Brain microvascular endothelial cell (primary cell): ENCODE data around the gene DNAJB14.

ENCODE experiments used
- DNase-seq: peaks from one replicate; pipeline ENCODE4 v3.0.0-alpha.2; 2020
- H3K27ac ChIP-seq: fragments of 250-450 bp; sonication (Bioruptor Pico); 2 replicates; pipeline ENCODE4 v1.5.1; 2020; ENCODE audit warnings: mild to moderate bottlenecking, moderate library complexity
- H3K27me3 ChIP-seq: fragments of 250-450 bp; sonication (Bioruptor Pico); replicated peaks from 2 replicates; pipeline ENCODE4 v1.5.1; 2020; ENCODE audit warnings: mild to moderate bottlenecking
- H3K36me3 ChIP-seq: fragments of 250-450 bp; sonication (Bioruptor Pico); replicated peaks from 2 replicates; pipeline ENCODE4 v1.5.1; 2020; ENCODE audit warnings: mild to moderate bottlenecking
- H3K4me3 ChIP-seq: 2 replicates; pipeline ENCODE4 v1.5.1; 2011; ENCODE audit warnings: low read depth, mild to moderate bottlenecking, control low read depth, low read length, moderate library complexity
- in situ Hi-C: cut with HindIII; loops from 2 replicates; pipeline ENCODE4 v1.10.0; 2017; ENCODE audit warnings: low sequenced_read_pairs, low pct_ligation_motif_present
- TF ChIP-seq, protein P1 (sequence below): IDR thresholded peaks from 2 replicates; pipeline ENCODE4 v1.5.1; 2011; ENCODE audit warnings: low read depth, mild to moderate bottlenecking, moderate library complexity, low read length, control low read depth, inconsistent platforms; ENCODE audit errors: missing control alignments

Gene DNAJB14

DNA sequence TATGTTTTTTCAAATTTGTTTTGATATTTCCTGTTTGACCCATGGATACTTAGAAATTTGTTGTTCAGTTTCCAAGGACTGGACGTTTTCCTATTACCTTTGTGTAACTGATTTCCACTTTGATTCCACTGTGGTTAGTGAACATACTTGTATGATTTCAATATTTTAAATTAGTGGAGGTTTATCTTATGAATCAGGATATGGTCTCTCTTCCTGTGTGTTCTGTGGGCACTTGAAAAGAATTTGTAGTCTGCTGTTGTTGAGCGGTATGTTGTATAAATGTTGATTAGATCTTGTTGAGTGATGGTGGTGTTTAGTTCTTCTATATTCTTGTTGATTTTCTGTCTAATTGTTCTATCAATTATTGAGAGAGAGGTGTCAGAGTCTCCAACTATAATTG lies 31.0 kb downstream of the DNAJB14 start:
- H3K36me3 ChIP-seq, result peaks cover 7% of the 10 kb centered on the region
- TF ChIP-seq, protein P1, sequence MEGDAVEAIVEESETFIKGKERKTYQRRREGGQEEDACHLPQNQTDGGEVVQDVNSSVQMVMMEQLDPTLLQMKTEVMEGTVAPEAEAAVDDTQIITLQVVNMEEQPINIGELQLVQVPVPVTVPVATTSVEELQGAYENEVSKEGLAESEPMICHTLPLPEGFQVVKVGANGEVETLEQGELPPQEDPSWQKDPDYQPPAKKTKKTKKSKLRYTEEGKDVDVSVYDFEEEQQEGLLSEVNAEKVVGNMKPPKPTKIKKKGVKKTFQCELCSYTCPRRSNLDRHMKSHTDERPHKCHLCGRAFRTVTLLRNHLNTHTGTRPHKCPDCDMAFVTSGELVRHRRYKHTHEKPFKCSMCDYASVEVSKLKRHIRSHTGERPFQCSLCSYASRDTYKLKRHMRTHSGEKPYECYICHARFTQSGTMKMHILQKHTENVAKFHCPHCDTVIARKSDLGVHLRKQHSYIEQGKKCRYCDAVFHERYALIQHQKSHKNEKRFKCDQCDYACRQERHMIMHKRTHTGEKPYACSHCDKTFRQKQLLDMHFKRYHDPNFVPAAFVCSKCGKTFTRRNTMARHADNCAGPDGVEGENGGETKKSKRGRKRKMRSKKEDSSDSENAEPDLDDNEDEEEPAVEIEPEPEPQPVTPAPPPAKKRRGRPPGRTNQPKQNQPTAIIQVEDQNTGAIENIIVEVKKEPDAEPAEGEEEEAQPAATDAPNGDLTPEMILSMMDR, result no peak
- in situ Hi-C loops, result no loop called here
- peak overlapping the region; percentile 25 for H3K27ac ChIP-seq
- no peak overlapping the region for H3K4me3 ChIP-seq
- no peak for DNase-seq
- H3K27me3 ChIP-seq, result no peaks in the 10 kb centered on the region

DNA sequence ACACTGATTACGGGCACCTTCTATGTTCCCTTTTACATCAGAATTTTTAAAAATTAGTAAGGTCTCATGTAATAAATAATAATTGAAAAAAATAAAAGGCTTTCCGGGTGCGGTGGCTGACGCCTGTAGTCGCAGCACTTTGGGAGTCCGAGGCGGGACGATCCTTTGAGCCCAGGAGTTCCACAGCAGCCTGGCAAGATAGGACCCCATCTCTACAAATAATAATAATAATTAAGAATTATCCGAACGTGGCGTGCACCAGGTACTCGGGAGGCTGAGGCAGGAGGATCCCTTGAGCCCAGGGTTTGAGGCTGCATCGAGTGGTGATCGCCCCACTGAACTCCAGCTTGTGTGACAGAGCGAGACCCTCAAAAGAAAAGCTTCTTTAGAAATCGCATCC lies 51.4 kb downstream of the DNAJB14 start:
- peak overlapping the region; percentile 92 for H3K4me3 ChIP-seq
- in situ Hi-C loops, result no loop called here

DNA sequence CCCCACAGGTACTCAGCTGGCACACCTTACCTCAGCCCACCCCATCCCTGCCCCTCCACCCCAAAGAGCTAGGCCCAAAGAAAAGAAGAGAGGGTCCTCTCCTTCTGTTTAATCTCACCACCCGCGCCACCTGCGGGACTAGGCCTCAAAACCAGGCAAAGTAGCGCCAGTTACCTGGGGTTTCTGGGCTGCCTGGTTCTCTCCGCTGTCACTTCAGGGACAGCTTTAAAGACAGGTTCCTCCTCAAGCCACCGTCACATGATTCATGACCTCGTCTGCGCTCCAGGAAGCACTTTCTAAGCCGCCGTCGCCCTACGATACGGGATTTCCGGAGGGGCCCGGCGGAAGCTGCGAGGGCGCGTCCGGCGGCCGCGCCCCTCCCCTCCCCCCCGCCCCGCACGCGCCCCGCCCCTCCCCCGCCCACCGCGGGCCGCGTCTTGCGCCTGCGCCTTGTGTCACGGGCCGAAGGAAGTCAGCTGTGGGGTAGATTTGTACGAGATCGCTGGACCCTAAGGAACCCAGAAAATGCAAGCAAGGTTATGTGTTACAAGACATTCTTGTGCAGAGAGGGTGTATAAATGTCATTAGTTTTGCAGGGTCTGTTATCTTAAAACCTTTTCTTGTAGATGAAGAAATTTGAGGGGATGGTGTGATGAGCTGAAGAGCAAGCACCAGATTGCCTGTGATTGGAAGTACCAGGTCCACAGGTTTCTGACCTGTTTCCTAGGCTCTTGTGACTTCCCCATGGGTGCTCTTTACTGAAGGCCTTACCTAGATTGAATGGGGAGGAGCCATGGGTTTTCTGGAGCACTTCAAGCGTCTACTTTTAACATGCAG lies 52.0 kb downstream of the DNAJB14 start, which contains the start of gene LAMTOR3:
Gene LAMTOR3 (minus strand): TSS at position 267 of the 837 bp plus-strand sequence. CDS start 464 bp downstream, outside the sequence.
- TF ChIP-seq, protein P1, result no peak
- Histone ChIP-seq H3K4me3 (peak within 1 kb of the TSS; percentile 92), H3K27me3 (no peaks in the 10 kb centered on the region), H3K27ac (peak within 1 kb of the TSS; percentile 74), H3K36me3 (peaks cover 4% of the 10 kb centered on the region)
- DNase-seq, result peak; percentile 86
- in situ Hi-C loops, result no loop called here

More for the DNA sequence above, 51.4 kb downstream of the DNAJB14 start:
- Histone ChIP-seq H3K27me3 (no peaks in the 10 kb centered on the region), H3K27ac (peak overlapping the region; percentile 9), H3K36me3 (peaks cover 3% of the 10 kb centered on the region)
- DNase-seq, result no peak
- TF ChIP-seq, protein P1, result no peak

DNA sequence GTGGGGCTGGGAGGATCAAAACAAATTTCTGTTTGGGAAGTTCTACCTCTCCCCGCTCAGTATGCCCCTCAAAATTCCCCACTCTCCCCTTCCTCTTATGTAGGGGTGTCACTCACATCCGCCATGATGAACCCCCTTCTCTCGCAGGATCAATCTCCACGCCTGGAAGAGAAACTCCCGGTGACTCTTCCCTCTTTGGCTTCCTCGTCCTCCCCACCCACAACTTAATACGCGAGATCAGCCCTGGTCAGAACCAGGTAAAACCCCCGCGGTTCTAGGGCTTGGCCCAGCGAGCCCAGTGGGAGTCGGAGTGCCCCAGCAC lies 52.6 kb downstream of the DNAJB14 start:
- TF ChIP-seq, protein P1, result no peak
- no peak for DNase-seq
- Histone ChIP-seq H3K27me3 (no peaks in the 10 kb centered on the region), H3K27ac (peak overlapping the region; percentile 74), H3K4me3 (peak overlapping the region; percentile 92), H3K36me3 (peaks cover 4% of the 10 kb centered on the region)
- in situ Hi-C loops, result no loop called here

DNA sequence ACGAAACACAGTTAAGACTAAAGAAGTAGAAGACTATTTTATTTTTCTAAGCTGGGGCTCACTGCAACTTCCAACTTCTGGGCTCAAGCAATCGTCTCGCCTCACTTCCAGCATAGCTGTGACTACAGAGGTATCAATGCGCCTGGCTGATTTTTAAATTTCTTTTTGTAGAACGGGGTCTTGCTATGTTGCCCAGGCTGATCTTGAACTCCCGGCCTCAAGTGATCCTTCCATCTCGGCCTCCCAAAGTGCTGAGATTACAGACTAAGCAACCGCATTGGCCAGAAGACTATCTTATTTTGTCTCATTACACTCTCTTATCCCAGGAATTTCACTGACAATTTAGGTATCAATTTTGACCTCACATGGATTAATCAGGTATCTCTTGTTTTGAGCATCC lies 53.4 kb downstream of the DNAJB14 start:
- in situ Hi-C loops, result no loop called here

More for the DNA sequence above, 53.4 kb downstream of the DNAJB14 start:
- Histone ChIP-seq H3K27ac (no peak overlapping the region), H3K27me3 (no peaks in the 10 kb centered on the region), H3K4me3 (peak overlapping the region; percentile 92), H3K36me3 (peaks cover 4% of the 10 kb centered on the region)
- no peak for DNase-seq
- TF ChIP-seq, protein P1, result no peak
